Mammary epithelial cell (primary cell): ENCODE data around the gene AKAP6.

Experiments
- EZH2 ChIP-seq: IDR thresholded peaks from 2 replicates; pipeline ENCODE4 v1.6.1; 2012; ENCODE audit warnings: low read length, inconsistent platforms, borderline replicate concordance
- TF ChIP-seq, protein P1 (sequence below), 2 donors: IDR thresholded peaks in 1 of 2; conservative IDR thresholded peaks in 1 of 2; 2 replicates each; pipeline ENCODE4 v1.5.1; 2011 to 2012; ENCODE audit warnings: inconsistent platforms in 2 of 2, low read length in 2 of 2, mild to moderate bottlenecking in 2 of 2, control low read depth in 1 of 2, low read depth in 1 of 2; ENCODE audit not compliant: insufficient read depth in 1 of 2; ENCODE audit errors: extremely low read depth in 1 of 2

DNA sequence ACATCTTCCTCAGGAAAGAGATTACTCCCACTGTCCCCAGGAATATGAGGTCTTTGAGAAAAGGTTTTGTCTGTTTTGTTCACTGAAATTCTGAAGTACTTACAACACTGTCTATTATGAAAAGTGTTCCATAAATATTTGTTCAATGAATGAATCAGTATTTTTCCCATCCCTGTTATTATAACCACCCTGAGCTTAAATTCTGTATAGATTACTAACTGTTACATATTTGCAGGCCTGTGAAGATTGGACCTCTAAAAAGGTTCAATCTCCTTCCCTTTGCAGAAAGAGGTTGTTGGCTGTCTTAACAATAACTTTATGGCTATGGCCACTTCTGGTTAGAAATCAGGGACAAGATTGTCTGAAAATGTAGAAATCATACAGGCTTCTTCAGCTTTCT lies 435.0 kb downstream of the AKAP6 start:
- TF ChIP-seq, protein P1, sequence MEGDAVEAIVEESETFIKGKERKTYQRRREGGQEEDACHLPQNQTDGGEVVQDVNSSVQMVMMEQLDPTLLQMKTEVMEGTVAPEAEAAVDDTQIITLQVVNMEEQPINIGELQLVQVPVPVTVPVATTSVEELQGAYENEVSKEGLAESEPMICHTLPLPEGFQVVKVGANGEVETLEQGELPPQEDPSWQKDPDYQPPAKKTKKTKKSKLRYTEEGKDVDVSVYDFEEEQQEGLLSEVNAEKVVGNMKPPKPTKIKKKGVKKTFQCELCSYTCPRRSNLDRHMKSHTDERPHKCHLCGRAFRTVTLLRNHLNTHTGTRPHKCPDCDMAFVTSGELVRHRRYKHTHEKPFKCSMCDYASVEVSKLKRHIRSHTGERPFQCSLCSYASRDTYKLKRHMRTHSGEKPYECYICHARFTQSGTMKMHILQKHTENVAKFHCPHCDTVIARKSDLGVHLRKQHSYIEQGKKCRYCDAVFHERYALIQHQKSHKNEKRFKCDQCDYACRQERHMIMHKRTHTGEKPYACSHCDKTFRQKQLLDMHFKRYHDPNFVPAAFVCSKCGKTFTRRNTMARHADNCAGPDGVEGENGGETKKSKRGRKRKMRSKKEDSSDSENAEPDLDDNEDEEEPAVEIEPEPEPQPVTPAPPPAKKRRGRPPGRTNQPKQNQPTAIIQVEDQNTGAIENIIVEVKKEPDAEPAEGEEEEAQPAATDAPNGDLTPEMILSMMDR (conservative IDR thresholded peaks at IDR 0.05 in 1 of 2, IDR thresholded peaks at IDR 0.05 in 1 of 2; ENCODE audit: extremely low read depth in 1 of 2, insufficient read depth in 1 of 2, low read depth in 1 of 2, low read length in 2 of 2) = no peak
- TF ChIP-seq EZH2 = no peak
